ENCODE data around the gene RSBN1L.

Gene RSBN1L

GRCh38 chr7:77812290-77812685 is 116.0 kb downstream of the RSBN1L start:
- no peak for DNase-seq

- DNase-seq = no peak
Measured at GRCh38 chr7:77813180-77813579, 116.9 kb downstream of the RSBN1L start.

- no peak for DNase-seq
Measured at GRCh38 chr7:77819021-77819420, 122.8 kb downstream of the RSBN1L start.

- DNase-seq = no peak
Measured at GRCh38 chr7:77820967-77821366, 124.7 kb downstream of the RSBN1L start.

GRCh38 chr7:77822269-77822668 is 126.0 kb downstream of the RSBN1L start:
- DNase-seq = no peak

GRCh38 chr7:77823787-77824186 is 127.5 kb downstream of the RSBN1L start:
- DNase-seq = no peak

GRCh38 chr7:77824636-77825035 is 128.4 kb downstream of the RSBN1L start:
- no peak for DNase-seq

- DNase-seq = no peak
Measured at GRCh38 chr7:77825131-77825530, 128.9 kb downstream of the RSBN1L start.

- no peak for DNase-seq
Measured at GRCh38 chr7:77826300-77826699, 130.0 kb downstream of the RSBN1L start.

- no peak for DNase-seq
Measured at GRCh38 chr7:77827999-77828398, 131.7 kb downstream of the RSBN1L start.

- DNase-seq = no peak
Measured at GRCh38 chr7:77830649-77831355, 134.5 kb downstream of the RSBN1L start.

GRCh38 chr7:77831481-77831880 is 135.2 kb downstream of the RSBN1L start:
- DNase-seq = peak; percentile 48

- DNase-seq = no peak
Measured at GRCh38 chr7:77831953-77832352, 135.7 kb downstream of the RSBN1L start.

All from activated CD4-positive, alpha-beta T cell treated with anti-CD3 and anti-CD28 coated beads for 48 hours (primary cell).